Type B pancreatic cell (in vitro differentiated cells): ENCODE results near the gene ABLIM1. TPM values are rescaled to one million over a fixed set of nuclear protein-coding genes. Genes with fewer than 3 reads are reported as not detected.

ENCODE experiments used
- DNase-seq: peaks from one replicate; pipeline ENCODE4 v3.0.0; 2021; ENCODE audit warnings: mixed read lengths; ENCODE audit not compliant: unreplicated experiment; ENCODE audit errors: extremely low spot score
- H3K27ac Mint-ChIP-seq: 2 replicates; pipeline ENCODE4 v1.8.0; 2021; ENCODE audit warnings: mild to moderate bottlenecking, mixed read lengths
- H3K27me3 Mint-ChIP-seq: 2 replicates; pipeline ENCODE4 v1.8.0; 2021; ENCODE audit warnings: mixed read lengths
- H3K36me3 Mint-ChIP-seq: 2 replicates; pipeline ENCODE4 v1.8.0; 2021; ENCODE audit warnings: mixed read lengths
- H3K4me1 Mint-ChIP-seq: one replicate; pipeline ENCODE4 v1.8.0; 2021; ENCODE audit warnings: mixed read lengths; ENCODE audit not compliant: unreplicated experiment
- H3K4me3 Mint-ChIP-seq: 2 replicates; pipeline ENCODE4 v1.8.0; 2021; ENCODE audit warnings: mild to moderate bottlenecking, mixed read lengths
- H3K9me3 Mint-ChIP-seq: 2 replicates; pipeline ENCODE4 v1.8.0; 2021; ENCODE audit warnings: mixed read lengths
- CTCF ChIP-seq: fragments of 200-600 bp; sonication (generic); conservative IDR thresholded peaks from 2 replicates; pipeline ENCODE4 v1.5.0; 2021; ENCODE audit warnings: antibody characterized with exemption, mild to moderate bottlenecking
- total RNA-seq: library from RNA; stranded (reverse); gene quantifications from 2 replicates; pipeline ENCODE4 v1.2.1, GENCODE V29; 2021; ENCODE audit warnings: low replicate concordance

ABLIM1 gene
- total RNA-seq, 1 donor from 2014 or later: 77.7 TPM

GRCh38 chr10:114499630-114500190 is 158.4 kb downstream of the ABLIM1 start:
- Mint-ChIP-seq H3K4me1 (peaks cover 19% of the 10 kb centered on the region), H3K9me3 (no peaks in the 10 kb centered on the region), H3K36me3 (peaks cover 22% of the 10 kb centered on the region), H3K27me3 (no peaks in the 10 kb centered on the region), H3K4me3 (peak overlapping the region; percentile 18), H3K27ac (peak overlapping the region; percentile 96)
- no peak for DNase-seq
- no peak for TF ChIP-seq CTCF

GRCh38 chr10:114499116-114499515 is 159.0 kb downstream of the ABLIM1 start:
- Mint-ChIP-seq H3K9me3 (no peaks in the 10 kb centered on the region), H3K36me3 (peaks cover 23% of the 10 kb centered on the region), H3K4me3 (no peak overlapping the region), H3K4me1 (peaks cover 13% of the 10 kb centered on the region), H3K27me3 (no peaks in the 10 kb centered on the region), H3K27ac (peak overlapping the region; percentile 96)
- no peak for TF ChIP-seq CTCF
- no peak for DNase-seq

GRCh38 chr10:114498413-114499111 is 159.5 kb downstream of the ABLIM1 start:
- Mint-ChIP-seq H3K27me3 (no peaks in the 10 kb centered on the region), H3K27ac (peak overlapping the region; percentile 96), H3K36me3 (peaks cover 23% of the 10 kb centered on the region), H3K9me3 (no peaks in the 10 kb centered on the region), H3K4me3 (no peak overlapping the region), H3K4me1 (peaks cover 11% of the 10 kb centered on the region)
- no peak for DNase-seq
- TF ChIP-seq CTCF: no peak

- Mint-ChIP-seq H3K4me3 (no peak overlapping the region), H3K27me3 (no peaks in the 10 kb centered on the region), H3K4me1 (peaks cover 20% of the 10 kb centered on the region), H3K9me3 (no peaks in the 10 kb centered on the region), H3K36me3 (peaks cover 21% of the 10 kb centered on the region), H3K27ac (no peak overlapping the region)
- TF ChIP-seq CTCF: no peak
- no peak for DNase-seq
These were observed 162.8 kb downstream of the ABLIM1 start for GRCh38 chr10:114495303-114495702.

GRCh38 chr10:114492351-114493037 is 165.6 kb downstream of the ABLIM1 start:
- Mint-ChIP-seq H3K27ac (no peak overlapping the region), H3K27me3 (no peaks in the 10 kb centered on the region), H3K9me3 (no peaks in the 10 kb centered on the region), H3K4me1 (peaks cover 32% of the 10 kb centered on the region), H3K4me3 (no peak overlapping the region), H3K36me3 (peaks cover 31% of the 10 kb centered on the region)
- no peak for DNase-seq
- TF ChIP-seq CTCF: no peak
